HepG2 (cell line): ENCODE data around the gene RASA3. TPM values are rescaled to one million over a fixed set of nuclear protein-coding genes. Genes with fewer than 3 reads are reported as not detected.

Experiments used
- ATAC-seq: fragments of 200-7000 bp; cut with Tn5 transposase; 3 replicates; pipeline ENCODE4 v1.9.1; 2020; ENCODE audit warnings: mild to moderate bottlenecking, moderate library complexity
- BruUV-seq: library from RNA; stranded (reverse); fragments of 400-500 nt; replicated peaks from 2 replicates; lab custom pipeline; 2021; lab: Mats Ljungman, UMichigan
- CTCF ChIA-PET: fragments of 300-600 bp; formaldehyde crosslinking; extraction: SDS; loops from one replicate; lab custom pipeline; 2021; ENCODE audit warnings: low total read pairs, inconsistent platforms, low intra/inter-chr PET ratio; lab: Yijun Ruan, JAX
- POLR2A ChIA-PET: fragments of 350-600 bp; sonication (Branson Sonifier 250); formaldehyde crosslinking; loops from one replicate; lab custom pipeline; 2020; ENCODE audit warnings: antibody characterized with exemption, inconsistent platforms; lab: Yijun Ruan, JAX
- DNase-seq: peaks from one replicate; pipeline ENCODE4 v3.0.0-alpha.2; 2015; ENCODE audit warnings: low spot score
- FAIRE-seq: peaks from 3 replicates; lab custom pipeline; 2011; peaks lifted over from hg19 to GRCh38; lab: Jason Lieb, UNC
- H2AFZ ChIP-seq: one replicate; pipeline ENCODE4 v1.6.1; 2011; ENCODE audit warnings: low read length, inconsistent platforms
- H3K27ac ChIP-seq: fragments of 300-600 bp; 3 replicates; pipeline ENCODE4 v1.8.0; 2011; ENCODE audit warnings: mixed run types, mild to moderate bottlenecking, mixed read lengths, low read length, inconsistent platforms; ENCODE audit not compliant: insufficient read depth; ENCODE audit errors: extremely low read length
- H3K27me3 ChIP-seq, 2 experiments: fragments of 200-600 bp in 1 of 2; 2 replicates in 1 of 2; 3 replicates in 1 of 2; pipeline versions ENCODE4 v1.6.0 to v1.8.0; 2011; ENCODE audit warnings: low read length in 2 of 2, mild to moderate bottlenecking in 2 of 2, moderate library complexity in 2 of 2, inconsistent platforms in 1 of 2; ENCODE audit not compliant: insufficient read depth in 2 of 2, control insufficient read depth in 1 of 2
- H3K36me3 ChIP-seq, 2 experiments: fragments of 200-600 bp in 1 of 2; replicated peaks in 1 of 2; 2 replicates in 1 of 2; 3 replicates in 1 of 2; pipeline versions ENCODE4 v1.5.1 to v1.8.0; 2011; ENCODE audit warnings: low read length in 2 of 2, inconsistent platforms in 1 of 2; ENCODE audit not compliant: insufficient read depth in 2 of 2, control insufficient read depth in 1 of 2
- H3K4me1 ChIP-seq: 2 replicates; pipeline ENCODE4 v1.5.1; 2012; ENCODE audit warnings: low read length, inconsistent platforms; ENCODE audit not compliant: insufficient read depth
- H3K4me2 ChIP-seq: 2 replicates; pipeline ENCODE4 v1.6.0; 2011; ENCODE audit warnings: low read depth, low read length, inconsistent platforms
- H3K4me3 ChIP-seq, 3 experiments: fragments of 200-600 bp in 1 of 3; sonication (generic), shearing (Covaris generic) in 1 of 3; replicated peaks in 1 of 3; 2 replicates each; pipeline ENCODE4 v1.5.1; 2011 to 2016; ENCODE audit warnings: low read length in 3 of 3, inconsistent platforms in 2 of 3, low read depth in 2 of 3, mild to moderate bottlenecking in 2 of 3, control low read depth in 1 of 3, mixed read lengths in 1 of 3; ENCODE audit not compliant: insufficient read depth in 1 of 3
- H3K79me2 ChIP-seq: one replicate; pipeline ENCODE4 v1.6.1; 2011; ENCODE audit warnings: low read length, inconsistent platforms; ENCODE audit not compliant: insufficient read depth
- H3K9ac ChIP-seq: 2 replicates; pipeline ENCODE4 v1.6.0; 2011; ENCODE audit warnings: mild to moderate bottlenecking, low read depth, low read length, inconsistent platforms; ENCODE audit not compliant: insufficient read depth
- H3K9me3 ChIP-seq: 2 replicates; pipeline ENCODE4 v1.5.1; 2012; ENCODE audit warnings: mild to moderate bottlenecking, low read length
- H4K20me1 ChIP-seq: 2 replicates; pipeline ENCODE4 v1.6.0; 2011; ENCODE audit warnings: inconsistent platforms, mild to moderate bottlenecking, low read length, moderate library complexity; ENCODE audit not compliant: insufficient read depth
- CHCHD3 ChIP-seq: sonication (generic); formaldehyde crosslinking; IDR thresholded peaks from 2 replicates; pipeline ENCODE4 v1.8.0; 2022; ENCODE audit warnings: mild to moderate bottlenecking, missing genetic modification reagents, moderate library complexity
- EZH2 ChIP-seq: conservative IDR thresholded peaks from 2 replicates; pipeline ENCODE4 v1.6.1; 2012; ENCODE audit warnings: mild to moderate bottlenecking, low read depth, low read length, moderate library complexity
- GABPB1 ChIP-seq: IDR thresholded peaks from 2 replicates; pipeline ENCODE4 v1.6.1; 2016; ENCODE audit warnings: mild to moderate bottlenecking, missing genetic modification reagents, moderate library complexity, missing compliant biosample characterization
- HOXA9 ChIP-seq: sonication (generic); formaldehyde crosslinking; IDR thresholded peaks from 2 replicates; pipeline ENCODE4 v1.8.1; 2022; ENCODE audit warnings: missing genetic modification reagents, mild to moderate bottlenecking, moderate library complexity, borderline replicate concordance
- RARG ChIP-seq: sonication (generic); formaldehyde crosslinking; IDR thresholded peaks from 2 replicates; pipeline ENCODE4 v1.4.0; 2020; ENCODE audit warnings: low read depth, mild to moderate bottlenecking, missing genetic modification reagents
- SRSF1 ChIP-seq: fragments of 200-400 bp; formaldehyde crosslinking; optimal IDR thresholded peaks from 2 replicates; pipeline ENCODE3; 2017; ENCODE audit warnings: mild to moderate bottlenecking, low read depth, low read length, moderate library complexity
- WGBS: methylation state at CpG from one replicate; pipeline ENCODE4 v1.1.6; 2017; ENCODE audit warnings: low lambda C conversion rate; 5-methylcytosine and 5-hydroxymethylcytosine counted together
- in situ Hi-C: cut with HindIII; loops from 2 replicates; pipeline ENCODE4 v1.10.0; 2017; ENCODE audit warnings: low pct_unique_long_range_greater_than_20kb; ENCODE audit not compliant: extremely low pct_ligation_motif_present
- intact Hi-C: fragments of 100-400 bp; cut with micrococcal nuclease; formaldehyde crosslinking; loops from one replicate; pipeline ENCODE4 v1.10.0; 2022; ENCODE audit not compliant: unreplicated experiment
- polyA plus RNA-seq, 8 experiments: library from polyadenylated mRNA; depleted of rRNA in 3 of 8; stranded (reverse) in 7 of 8; unstranded in 1 of 8; fragments of >200 nt; fragmentation: Illumina TruSeq in 4 of 8; extraction: Trizol in 4 of 8; gene quantifications; 2 replicates each; pipeline versions ENCODE4 v1.2.1 to v1.2.3, GENCODE V29; 2011 to 2016; ENCODE audit warnings: low read depth in 4 of 8, missing spikeins in 1 of 8, mixed read lengths in 1 of 8; ENCODE audit not compliant: insufficient read depth in 1 of 8
- total RNA-seq, 5 experiments: library from RNA; depleted of rRNA; stranded (reverse); fragments of >200 nt; fragmentation: Illumina TruSeq; extraction: Trizol; gene quantifications; 2 replicates each; pipeline ENCODE4 v1.2.3, GENCODE V29; 2016; ENCODE audit warnings: low read depth in 1 of 5
- TF ChIP-seq, protein P1 (sequence below): sonication (generic); formaldehyde crosslinking; IDR thresholded peaks from 2 replicates; pipeline ENCODE4 v1.4.0; 2020; ENCODE audit warnings: mild to moderate bottlenecking, missing genetic modification reagents
- TF ChIP-seq, protein P2 (sequence below): sonication (generic); formaldehyde crosslinking; IDR thresholded peaks from 2 replicates; pipeline ENCODE4 v1.5.1; 2020; ENCODE audit warnings: mild to moderate bottlenecking, missing genetic modification reagents, moderate library complexity
- TF ChIP-seq, protein P3 (sequence below): sonication (generic); formaldehyde crosslinking; IDR thresholded peaks from 2 replicates; pipeline ENCODE4 v1.4.0; 2020; ENCODE audit warnings: missing genetic modification reagents

Gene RASA3
- total and polyA plus RNA-seq, 2 of the 13 experiments (the other 11 are each of a cell fraction or from before 2014, with no cell fraction given) = 0.05 TPM; not detected in 1

DNA sequence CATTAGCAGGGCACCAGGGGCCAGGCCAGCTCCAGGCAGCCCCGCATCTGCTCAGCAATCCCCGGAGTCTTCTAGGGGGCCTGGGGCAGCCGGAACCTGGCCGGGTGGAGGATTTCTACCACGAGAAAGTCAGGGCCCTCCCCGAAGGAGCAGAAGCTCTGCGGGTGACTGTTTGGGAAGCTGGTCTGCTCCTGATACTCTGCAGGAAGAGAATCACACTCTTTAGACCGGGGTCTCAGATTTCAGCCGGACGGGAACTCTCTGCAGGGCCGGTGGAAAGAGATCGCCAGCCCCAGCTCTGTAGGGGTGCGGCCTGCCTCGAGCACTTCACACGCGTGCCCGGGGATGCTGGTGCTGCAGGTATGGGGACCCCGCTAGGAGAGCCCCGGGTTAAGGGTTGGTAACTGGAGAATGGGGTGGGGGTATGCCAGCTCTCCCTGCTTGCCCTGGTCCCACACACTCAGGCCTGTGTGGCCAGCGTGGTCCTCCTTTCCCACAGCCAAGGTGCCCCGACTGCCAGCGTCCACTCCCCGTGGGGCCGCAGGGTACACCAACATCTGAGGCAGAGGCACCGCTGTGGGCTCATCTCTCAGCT is 20.1 kb downstream of the RASA3 start:
- Histone ChIP-seq H3K36me3 (no peaks in the 10 kb centered on the region), H3K4me2 (no peak overlapping the region), H3K9me3 (no peaks in the 10 kb centered on the region), H3K4me1 (peaks cover 17% of the 10 kb centered on the region), H3K4me3 (no peak overlapping the region), H4K20me1 (no peaks in the 10 kb centered on the region), H3K27me3 (peaks cover 16 to 67% of the 10 kb centered on the region in 2 experiments), H3K79me2 (no peaks in the 10 kb centered on the region), H2AFZ (no peak overlapping the region), H3K9ac (no peak overlapping the region), H3K27ac (no peak overlapping the region)
- DNase-seq (no peak), ATAC-seq (no peak), FAIRE-seq (no peak)
- no TSS peak for BruUV-seq
- in situ Hi-C loops (no loop called here), intact Hi-C loops (no loop called here)
- CTCF ChIA-PET = no interaction called here
- WGBS = 0% methylated on average over 1 of the region's 25 CpGs
- TF ChIP-seq, protein P1, sequence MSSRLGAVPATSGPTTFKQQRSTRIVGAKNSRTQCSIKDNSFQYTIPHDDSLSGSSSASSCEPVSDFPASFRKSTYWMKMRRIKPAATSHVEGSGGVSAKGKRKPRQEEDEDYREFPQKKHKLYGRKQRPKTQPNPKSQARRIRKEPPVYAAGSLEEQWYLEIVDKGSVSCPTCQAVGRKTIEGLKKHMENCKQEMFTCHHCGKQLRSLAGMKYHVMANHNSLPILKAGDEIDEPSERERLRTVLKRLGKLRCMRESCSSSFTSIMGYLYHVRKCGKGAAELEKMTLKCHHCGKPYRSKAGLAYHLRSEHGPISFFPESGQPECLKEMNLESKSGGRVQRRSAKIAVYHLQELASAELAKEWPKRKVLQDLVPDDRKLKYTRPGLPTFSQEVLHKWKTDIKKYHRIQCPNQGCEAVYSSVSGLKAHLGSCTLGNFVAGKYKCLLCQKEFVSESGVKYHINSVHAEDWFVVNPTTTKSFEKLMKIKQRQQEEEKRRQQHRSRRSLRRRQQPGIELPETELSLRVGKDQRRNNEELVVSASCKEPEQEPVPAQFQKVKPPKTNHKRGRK (CRISPR knock-in tag) = no peak
- 0 out of 2 replicates have a peak, but pooled peaks have one; percentile 30 for TF ChIP-seq EZH2
- POLR2A ChIA-PET = no interaction called here

DNA sequence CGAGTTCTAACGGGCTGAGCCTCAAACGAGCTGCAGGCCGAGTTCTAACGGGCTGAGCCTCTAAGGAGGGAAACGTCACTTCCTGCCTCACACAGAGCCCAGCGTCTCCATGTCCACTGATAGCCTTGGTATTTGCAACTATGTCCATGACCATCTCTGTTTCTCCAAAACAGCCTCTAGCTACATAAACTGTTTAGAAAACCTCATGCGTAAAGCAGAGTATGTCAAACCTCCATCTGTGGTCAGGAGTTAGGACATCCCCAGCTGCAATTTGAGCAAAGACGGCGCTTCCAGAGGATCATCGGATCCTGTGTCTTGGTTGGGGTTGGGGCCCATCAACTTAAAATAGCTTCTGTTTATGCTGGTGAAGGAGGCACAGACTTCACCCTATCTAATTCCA is 20.8 kb downstream of the RASA3 start:
- FAIRE-seq (no peak), DNase-seq (no peak), ATAC-seq (no peak)
- in situ Hi-C loops = no loop called here
- H3K79me2 ChIP-seq = no peaks in the 10 kb centered on the region
- ChIA-PET CTCF (interaction anchor here (0.8 kb wide), 1 partner anchor 115 kb away, joined by 6 read pairs; no protein-coding TSS in a partner anchor), POLR2A (no interaction called here)
- H4K20me1 ChIP-seq = no peaks in the 10 kb centered on the region
- no peaks in the 10 kb centered on the region for H3K9me3 ChIP-seq
- 50% methylated on average over 8 of the region's 11 CpGs for WGBS
- H3K4me1 ChIP-seq = peaks cover 17% of the 10 kb centered on the region
- no peaks in the 10 kb centered on the region for H3K36me3 ChIP-seq
- H3K4me2 ChIP-seq = no peak overlapping the region
- intact Hi-C loops = loop anchor here (2.0 kb wide), 1 partner anchor 15 kb away; no protein-coding TSS in a partner anchor
- H2AFZ ChIP-seq = no peak overlapping the region
- no peak overlapping the region for H3K27ac ChIP-seq
- no peak overlapping the region for H3K4me3 ChIP-seq
- BruUV-seq = no TSS peak
- no peak overlapping the region for H3K9ac ChIP-seq
- peaks cover 20 to 74% of the 10 kb centered on the region in 2 experiments for H3K27me3 ChIP-seq
- TF ChIP-seq, protein P2, sequence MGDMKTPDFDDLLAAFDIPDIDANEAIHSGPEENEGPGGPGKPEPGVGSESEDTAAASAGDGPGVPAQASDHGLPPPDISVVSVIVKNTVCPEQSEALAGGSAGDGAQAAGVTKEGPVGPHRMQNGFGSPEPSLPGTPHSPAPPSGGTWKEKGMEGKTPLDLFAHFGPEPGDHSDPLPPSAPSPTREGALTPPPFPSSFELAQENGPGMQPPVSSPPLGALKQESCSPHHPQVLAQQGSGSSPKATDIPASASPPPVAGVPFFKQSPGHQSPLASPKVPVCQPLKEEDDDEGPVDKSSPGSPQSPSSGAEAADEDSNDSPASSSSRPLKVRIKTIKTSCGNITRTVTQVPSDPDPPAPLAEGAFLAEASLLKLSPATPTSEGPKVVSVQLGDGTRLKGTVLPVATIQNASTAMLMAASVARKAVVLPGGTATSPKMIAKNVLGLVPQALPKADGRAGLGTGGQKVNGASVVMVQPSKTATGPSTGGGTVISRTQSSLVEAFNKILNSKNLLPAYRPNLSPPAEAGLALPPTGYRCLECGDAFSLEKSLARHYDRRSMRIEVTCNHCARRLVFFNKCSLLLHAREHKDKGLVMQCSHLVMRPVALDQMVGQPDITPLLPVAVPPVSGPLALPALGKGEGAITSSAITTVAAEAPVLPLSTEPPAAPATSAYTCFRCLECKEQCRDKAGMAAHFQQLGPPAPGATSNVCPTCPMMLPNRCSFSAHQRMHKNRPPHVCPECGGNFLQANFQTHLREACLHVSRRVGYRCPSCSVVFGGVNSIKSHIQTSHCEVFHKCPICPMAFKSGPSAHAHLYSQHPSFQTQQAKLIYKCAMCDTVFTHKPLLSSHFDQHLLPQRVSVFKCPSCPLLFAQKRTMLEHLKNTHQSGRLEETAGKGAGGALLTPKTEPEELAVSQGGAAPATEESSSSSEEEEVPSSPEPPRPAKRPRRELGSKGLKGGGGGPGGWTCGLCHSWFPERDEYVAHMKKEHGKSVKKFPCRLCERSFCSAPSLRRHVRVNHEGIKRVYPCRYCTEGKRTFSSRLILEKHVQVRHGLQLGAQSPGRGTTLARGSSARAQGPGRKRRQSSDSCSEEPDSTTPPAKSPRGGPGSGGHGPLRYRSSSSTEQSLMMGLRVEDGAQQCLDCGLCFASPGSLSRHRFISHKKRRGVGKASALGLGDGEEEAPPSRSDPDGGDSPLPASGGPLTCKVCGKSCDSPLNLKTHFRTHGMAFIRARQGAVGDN = 0 out of 2 replicates have a peak, but pooled peaks have one; percentile 5
- TF ChIP-seq RARG (CRISPR knock-in tag) = no peak
- 0 out of 2 replicates have a peak, but pooled peaks have one; percentile 30 for TF ChIP-seq GABPB1
- no peak for TF ChIP-seq SRSF1
- TF ChIP-seq, protein P3, sequence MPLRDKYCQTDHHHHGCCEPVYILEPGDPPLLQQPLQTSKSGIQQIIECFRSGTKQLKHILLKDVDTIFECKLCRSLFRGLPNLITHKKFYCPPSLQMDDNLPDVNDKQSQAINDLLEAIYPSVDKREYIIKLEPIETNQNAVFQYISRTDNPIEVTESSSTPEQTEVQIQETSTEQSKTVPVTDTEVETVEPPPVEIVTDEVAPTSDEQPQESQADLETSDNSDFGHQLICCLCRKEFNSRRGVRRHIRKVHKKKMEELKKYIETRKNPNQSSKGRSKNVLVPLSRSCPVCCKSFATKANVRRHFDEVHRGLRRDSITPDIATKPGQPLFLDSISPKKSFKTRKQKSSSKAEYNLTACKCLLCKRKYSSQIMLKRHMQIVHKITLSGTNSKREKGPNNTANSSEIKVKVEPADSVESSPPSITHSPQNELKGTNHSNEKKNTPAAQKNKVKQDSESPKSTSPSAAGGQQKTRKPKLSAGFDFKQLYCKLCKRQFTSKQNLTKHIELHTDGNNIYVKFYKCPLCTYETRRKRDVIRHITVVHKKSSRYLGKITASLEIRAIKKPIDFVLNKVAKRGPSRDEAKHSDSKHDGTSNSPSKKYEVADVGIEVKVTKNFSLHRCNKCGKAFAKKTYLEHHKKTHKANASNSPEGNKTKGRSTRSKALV (CRISPR knock-in tag) = no peak
- TF ChIP-seq CHCHD3 = no peak
- TF ChIP-seq HOXA9 (CRISPR knock-in tag) = no peak
